Amniotic epithelial cell (primary cell): ENCODE results near the gene MAD1L1.

Source experiments
- DNase-seq: peaks from one replicate; pipeline ENCODE4 v3.0.0-alpha.2; 2010; ENCODE audit warnings: low read depth

The MAD1L1 gene

GRCh38 chr7:1787241-1787640 lies 445.5 kb downstream of the MAD1L1 start:
- DNase-seq: no peak

- no peak for DNase-seq
Measured at GRCh38 chr7:1785839-1786238, 446.9 kb downstream of the MAD1L1 start.

GRCh38 chr7:1781369-1781768 lies 451.4 kb downstream of the MAD1L1 start:
- no peak for DNase-seq

GRCh38 chr7:1779445-1779844 lies 453.3 kb downstream of the MAD1L1 start:
- no peak for DNase-seq

- no peak for DNase-seq
Measured at GRCh38 chr7:1777122-1777521, 455.6 kb downstream of the MAD1L1 start.

GRCh38 chr7:1775389-1775788 lies 457.4 kb downstream of the MAD1L1 start:
- DNase-seq: no peak

GRCh38 chr7:1770331-1770730 lies 462.4 kb downstream of the MAD1L1 start:
- no peak for DNase-seq

GRCh38 chr7:1769286-1770200 lies 463.2 kb downstream of the MAD1L1 start:
- DNase-seq: no peak

- DNase-seq: no peak
Measured at GRCh38 chr7:1768832-1769231, 463.9 kb downstream of the MAD1L1 start.

- DNase-seq: no peak
Measured at GRCh38 chr7:1767524-1767923, 465.2 kb downstream of the MAD1L1 start.
